NCI-H1417 treated with DMSO at 0.1 percent for 48 hours (cell line): ENCODE data around the gene PACRGL.
A peak's percentile ranks its signal among the peaks of the same experiment; 100 is the strongest.

Experiments used
- DNase-seq: peaks from one replicate; lab custom pipeline; 2025; lab: John Stamatoyannopoulos, UW

The PACRGL gene

DNA sequence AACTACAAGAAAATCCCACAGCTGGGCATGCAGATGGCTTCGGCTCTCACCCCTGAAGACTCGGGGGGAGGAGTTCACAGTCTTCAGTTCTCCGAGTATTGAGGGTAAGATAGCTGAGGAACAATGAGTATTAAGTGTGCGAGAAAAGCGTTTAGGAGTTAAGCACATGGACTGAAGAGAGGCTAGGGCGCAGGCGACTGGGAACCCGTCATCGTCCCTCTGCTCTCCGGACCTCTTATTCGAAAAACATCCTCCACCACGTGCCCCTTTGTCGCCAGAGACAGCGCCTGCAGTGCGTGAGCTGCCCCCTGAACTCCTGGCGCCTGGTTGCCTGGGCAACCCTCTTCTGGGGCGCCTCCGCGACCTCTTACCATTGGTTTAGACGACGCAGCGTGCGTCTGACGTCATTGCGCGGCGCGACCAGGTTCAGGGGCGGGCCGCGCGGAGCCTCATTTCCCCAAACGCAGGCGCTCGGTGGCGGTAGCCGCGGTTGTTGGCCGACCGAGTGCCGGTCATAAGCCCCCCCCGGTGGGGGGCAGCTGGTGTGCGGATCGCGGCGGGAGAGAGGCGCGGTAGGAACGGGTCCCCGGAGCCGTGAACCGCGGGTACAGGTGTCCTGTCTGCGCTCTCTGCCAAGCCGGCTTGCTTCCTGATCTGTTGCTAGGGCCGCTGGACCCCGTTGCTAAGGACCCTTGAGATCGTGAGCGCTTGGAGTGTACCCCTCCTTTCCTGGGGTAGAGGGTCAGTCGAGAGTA is at the start of gene PACRGL:
Gene PACRGL (plus strand): TSS at position 452 of the 755 bp plus-strand sequence. CDS start 4,024 bp downstream, outside the sequence.
- peak; percentile 77 for DNase-seq

DNA sequence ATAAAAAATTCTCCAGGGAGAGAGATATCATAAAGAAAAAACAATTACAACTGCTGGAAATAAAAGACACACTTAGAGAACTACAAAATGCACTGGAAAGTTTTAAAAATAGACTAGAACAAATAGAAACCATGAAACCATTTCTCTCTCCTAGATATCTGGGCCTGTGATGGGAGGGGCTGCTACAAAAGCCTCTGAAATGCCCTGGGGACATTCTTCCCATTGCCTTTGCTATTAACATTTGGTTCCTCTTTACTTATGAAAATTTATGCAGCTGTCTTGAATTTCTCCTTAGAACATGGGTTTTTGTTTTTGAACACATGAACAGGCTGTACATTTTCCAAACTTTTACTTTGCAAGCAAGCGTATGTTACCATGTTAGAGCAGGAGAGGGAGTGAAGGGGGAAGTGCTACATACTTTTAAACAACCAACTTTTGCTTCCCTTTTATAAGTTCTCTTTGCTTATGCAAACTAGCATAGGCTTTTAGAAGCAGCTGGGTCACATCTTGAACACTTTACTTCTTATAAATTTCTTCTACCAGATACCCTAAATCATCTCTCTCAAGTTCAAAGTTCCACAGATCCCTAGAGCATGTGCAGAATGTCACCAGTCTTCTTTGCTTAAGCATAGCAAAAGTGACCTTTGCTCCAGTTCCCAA is 47.9 kb upstream of the PACRGL start:
- no peak for DNase-seq

DNA sequence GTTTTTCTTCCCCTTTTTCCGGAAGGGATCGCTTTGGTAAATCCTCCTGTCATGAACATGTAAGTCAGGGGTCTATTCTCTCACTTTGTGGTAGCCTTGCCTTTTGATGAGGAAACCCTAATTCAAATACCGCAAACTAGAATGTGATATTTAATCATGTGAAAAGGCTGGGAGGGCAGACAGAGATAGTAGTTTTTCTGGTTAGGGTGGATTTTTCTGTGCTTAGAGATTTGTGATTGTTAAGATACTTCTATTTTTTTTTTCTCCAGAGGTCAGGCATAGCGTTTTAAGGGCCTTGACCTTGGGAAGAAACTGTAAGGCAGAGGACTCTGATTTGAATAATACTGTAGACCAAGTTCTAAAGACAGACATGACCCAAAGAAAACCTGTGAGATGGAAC is 41.8 kb upstream of the PACRGL start:
- DNase-seq, result no peak

DNA sequence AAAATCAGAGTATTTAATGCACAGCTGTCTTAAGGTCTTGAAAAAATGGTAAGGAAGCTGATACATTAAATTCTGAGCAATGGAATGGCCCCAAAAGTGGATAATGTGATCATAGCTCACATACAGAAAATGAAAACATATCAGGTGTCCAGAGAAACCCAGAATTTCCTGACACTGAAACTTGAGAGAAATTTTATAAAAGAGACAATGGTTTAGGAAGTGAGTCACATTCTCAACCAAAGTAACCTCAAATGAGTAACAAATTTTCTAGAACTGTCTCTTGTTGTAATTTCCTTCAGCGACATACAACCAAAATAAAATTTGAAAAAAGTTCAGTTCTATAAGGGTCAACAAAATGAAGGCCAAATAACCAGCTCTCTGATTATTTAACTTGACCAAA is 37.4 kb upstream of the PACRGL start:
- no peak for DNase-seq

DNA sequence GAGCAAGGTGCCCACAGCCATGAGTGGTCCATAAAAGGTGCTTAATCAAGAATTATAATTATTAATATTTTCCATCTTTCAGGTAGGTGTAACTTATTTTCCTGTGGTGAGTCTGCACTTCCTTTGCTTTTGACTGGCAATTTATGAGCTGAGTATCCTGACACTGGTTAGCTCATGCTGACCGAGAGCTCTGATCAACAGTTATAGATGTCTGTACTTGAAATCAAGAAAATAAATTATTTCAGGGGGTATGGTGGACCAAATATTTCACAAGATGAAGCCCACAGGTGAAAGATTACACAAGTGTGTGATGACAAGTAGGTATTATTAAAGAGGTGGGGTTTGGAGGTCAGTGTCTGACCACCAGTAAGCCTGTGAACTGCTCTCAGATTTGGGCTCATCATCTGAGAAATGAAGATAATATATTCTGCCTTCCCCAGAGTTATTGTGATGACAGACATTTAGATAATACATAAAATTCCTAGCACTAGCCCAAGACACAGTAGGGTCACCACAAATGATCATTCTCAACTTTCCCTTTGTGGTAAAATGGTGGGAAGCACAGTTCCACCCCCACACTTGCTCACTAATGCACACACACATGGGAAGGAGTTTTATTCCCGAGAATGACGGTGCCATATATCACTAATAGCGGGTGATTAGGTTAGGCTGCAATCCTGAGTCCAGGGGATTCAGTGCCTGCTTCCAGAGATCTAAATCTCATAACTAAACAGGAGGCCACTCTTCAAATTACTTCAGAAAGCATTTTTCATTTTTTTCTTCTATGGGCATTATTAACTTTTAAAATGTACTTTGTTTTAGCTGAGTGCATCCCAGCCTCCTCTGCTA is 34.0 kb upstream of the PACRGL start:
- no peak for DNase-seq

DNA sequence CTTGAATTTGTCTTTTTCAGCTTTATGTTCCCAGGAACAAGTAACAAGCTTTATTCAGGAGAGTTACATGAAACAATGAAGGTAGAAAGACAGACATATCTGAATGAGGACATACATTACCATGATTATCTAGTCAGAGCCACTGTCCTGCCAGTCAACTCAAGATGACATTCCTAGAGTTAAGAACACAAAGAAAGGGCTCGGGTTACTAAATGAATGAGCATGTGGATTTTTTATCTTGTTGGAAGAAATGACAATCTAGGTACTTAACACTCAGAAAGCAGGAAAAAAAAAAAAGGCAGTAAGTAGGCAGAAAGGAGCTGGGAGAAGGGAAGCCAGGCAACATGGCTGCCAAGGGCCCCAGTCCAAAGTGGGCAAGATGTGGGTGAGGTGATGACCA is 28.0 kb upstream of the PACRGL start:
- no peak for DNase-seq

DNA sequence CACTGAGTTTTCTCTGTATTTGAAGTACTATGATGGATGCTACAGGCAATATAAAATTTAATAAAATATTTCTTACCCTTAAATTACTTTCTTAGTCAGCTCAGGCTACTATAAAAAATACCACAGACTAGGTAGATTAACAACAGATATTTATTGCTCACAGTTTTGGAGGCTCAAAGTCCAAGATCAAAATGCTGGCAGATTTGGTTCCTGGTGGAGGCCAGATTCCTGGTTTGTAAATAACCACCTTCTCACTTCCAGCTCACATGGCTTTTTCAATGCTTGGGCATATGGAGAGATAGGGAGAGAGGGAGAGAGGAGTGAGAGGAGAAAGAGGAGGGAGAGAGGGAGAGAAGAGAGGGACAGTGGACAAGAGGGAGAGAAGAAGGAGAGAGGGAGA is 24.5 kb upstream of the PACRGL start:
- DNase-seq, result no peak

DNA sequence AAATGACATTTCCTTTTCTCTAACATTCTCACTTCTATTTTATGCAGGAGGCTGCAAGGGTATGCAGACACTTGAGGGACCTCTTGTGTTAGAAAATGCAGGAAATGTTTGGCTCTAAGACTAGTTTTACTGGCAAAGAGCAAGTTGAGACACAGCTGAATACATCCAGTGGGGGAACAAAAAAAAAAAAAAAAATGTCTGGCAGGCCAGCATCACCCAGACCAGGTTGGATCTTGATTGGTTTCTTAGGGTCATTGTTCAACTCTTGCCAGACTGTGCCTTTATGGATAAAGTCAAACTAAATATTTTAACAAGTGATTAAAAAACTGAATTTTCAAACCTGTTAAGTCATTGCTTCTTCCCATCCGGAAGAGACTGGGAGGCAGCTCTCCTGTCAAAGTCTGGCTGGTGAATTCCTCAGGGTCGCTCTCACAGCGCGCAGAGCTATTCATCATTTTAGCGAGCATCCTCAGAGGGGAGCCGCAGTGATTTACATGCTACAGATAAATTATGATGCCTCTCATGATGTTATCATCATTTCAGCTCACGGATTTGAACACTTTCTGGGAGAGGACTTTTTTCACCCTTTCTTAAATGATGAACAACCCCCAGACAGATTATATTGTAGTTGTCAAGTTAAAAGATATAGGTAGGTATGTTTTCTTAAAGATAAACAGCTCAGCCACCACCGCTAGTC is 23.6 kb upstream of the PACRGL start:
- no peak for DNase-seq

DNA sequence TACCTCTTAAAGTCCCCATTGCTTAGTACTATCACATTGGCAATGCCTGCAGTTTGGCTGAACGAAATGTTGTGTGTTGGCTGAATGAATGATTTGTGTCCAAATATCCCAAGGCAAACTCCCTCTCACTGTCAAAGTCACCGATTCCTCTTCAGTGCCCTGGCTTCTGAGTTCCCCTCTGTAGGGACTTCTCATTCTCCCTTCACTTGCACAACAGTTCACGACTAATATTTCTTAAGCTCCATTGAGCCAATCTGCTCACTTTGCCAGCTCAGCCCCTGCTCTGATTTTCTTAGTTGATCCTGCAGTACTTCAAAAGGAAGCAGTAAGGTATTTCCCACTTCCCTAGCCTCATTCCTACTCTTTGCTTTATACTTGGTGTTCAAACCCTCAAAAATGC is 21.9 kb upstream of the PACRGL start:
- DNase-seq, result no peak

DNA sequence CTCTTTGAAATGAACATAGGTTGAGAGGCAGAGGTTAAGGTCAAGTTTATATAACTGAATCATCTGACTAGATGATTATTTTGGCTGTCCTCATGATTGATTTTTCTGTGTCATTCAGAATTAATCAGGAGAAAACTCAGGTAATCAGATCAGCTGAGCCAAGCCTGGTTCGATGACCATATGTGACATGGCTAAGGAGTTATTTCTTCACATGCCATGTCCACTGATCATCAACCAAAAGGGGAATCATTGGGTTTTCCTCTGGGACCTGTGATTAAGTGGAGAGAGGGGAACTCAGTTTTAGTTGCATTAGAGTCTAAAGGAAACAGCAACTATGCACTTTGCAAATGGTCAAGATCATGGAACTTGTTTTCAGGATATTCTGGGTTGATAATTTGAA is 20.3 kb upstream of the PACRGL start:
- DNase-seq, result no peak

DNA sequence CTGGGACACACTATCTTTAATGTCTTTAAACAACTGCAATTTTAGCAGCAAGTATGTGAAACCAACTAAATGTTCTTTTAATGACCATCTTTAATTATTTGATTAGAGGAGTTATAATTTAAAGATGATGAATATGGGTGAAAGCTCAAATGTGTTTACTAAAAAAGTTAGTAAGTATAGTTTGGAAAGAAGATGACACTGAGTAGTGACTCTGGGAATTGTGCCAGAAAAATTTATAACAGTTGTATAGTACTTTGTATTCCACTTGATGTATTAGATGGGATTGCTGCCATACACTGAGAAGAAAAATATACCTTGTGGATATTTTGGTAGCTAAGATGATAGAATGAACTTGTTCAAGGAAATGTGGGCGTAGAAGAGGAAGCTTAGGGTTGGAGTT is 19.5 kb upstream of the PACRGL start:
- no peak for DNase-seq

DNA sequence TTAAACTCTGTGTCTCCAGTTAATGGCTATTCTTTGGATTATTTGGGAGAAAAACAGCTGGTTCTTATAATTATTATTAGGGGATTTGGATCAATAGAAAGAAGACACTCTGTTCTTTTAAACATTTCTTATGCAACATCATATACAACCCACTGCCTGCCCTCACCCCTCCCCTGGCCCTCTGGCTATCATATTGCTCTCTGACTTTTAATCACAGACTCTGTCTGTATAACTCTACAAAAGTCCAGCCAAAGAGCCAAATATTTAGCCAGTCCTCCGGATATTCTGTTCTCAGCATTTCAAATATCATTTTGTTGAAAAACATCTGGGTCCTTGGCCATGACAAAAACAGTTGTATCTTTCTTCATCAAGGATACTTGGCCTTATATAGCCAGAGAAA is 19.0 kb upstream of the PACRGL start:
- DNase-seq, result no peak

DNA sequence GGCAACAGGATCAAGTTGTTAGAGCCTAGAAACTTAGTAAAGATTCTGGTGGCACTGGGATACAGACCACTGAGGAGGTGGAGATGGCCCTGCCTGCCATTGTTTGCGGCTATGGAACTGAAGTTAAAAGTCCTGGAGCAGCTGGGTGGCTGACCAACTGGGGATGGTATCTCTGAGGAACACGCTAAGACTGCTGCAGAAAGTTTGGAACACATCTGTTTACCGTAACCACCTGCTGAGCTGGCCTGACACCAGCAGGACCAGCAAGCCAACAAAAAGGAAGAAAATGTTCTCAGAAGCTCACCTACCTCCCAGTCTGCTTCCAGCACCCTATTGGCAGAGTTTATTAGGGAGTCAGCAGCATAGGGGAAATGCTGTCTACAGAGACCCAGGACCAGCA is 17.4 kb upstream of the PACRGL start:
- DNase-seq, result no peak

DNA sequence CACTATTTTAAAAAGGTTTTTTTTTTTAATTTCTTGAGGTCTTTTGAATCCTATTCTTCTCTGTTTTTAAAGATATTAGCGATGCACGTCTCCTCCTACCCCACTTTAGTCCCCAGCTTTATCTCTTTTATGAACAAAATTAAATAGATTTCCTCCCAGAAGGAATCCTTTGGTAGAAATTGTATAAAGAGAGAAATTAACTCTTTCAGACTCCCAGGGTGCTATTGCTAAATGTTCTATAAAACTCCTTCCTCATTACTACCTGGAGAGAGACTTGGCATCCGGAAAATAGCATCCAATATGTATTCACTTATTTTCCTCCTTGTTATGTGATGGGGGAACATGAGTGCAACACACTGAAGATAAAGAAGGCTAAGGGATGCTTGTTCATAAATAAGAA is 16.5 kb upstream of the PACRGL start:
- no peak for DNase-seq

DNA sequence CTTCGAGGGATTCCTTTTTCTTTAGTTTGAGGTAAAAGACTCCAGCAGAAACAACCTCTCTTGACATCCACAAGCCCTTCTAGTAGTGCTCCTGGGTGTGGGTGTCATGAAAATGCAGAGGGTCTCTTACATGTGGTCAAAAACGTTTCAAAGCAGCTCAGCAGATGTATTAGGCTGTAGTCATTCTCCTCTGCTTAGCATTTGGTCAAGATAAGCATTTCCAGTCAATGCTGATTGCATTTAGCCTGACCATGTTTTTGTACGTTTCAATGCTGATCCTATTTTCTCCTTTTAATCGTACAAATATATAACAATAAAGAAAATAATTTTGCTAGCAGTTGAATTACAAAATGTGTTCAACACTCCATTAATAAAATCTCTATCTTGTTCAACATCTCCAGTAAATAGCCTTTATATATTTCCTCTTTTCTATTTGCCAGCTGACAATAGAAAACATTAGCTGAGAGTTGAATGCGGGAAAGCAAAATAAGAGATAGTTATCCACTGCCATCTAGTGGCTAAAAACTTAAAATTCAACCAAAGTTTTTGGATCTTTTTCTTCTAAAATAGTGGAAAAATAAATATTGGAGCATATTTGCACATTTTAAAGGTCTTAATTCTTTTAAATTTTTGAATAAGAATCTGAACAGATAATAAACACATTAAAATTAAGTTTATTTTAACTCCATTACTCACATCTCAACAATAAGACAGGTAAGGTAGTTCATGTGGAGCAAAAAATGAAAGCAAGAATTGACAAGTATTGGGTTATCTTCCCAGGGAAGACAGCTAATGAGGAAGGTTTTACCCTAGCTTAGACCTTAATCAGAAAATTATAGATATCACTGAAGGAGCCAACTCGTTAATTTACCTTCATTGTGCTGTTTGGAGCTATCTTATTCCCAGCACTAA is 15.2 kb upstream of the PACRGL start:
- no peak for DNase-seq

DNA sequence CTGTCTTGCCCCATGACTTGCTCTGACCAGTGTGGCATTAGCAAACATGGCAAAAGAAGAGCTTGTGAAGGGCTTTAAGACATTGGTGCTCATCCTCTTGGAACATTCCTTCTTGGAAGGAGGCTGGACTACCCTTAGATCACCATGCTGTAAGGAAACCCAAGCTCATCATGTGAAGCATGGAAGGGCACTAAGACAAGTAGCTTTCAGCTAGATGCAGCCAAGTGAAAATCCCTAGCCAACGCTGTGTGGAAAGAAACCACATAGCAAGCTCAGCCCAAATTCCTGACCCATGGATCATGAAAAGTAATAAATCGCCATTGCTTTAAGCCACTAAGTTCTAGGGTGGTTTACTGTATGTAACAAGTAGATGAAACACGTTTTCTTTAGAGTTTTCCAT is 12.4 kb upstream of the PACRGL start:
- DNase-seq, result no peak

DNA sequence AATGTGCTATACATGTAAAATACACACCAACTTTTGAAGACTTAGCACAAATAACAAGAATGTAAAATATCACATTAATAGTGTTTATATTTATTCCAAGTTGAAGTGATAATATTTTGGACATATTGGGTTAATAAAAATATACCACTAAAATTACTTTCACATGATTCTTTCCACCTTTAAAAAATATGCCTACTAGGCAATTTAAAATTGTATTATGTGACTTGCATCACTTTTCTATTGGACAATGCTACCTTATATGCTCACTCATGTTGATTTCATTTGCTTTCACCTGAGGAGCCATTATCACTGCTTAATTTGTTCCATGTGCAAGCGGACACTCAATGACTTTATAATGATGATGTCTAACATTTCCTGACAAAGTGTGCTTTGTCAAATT is 3.4 kb upstream of the PACRGL start:
- no peak for DNase-seq

DNA sequence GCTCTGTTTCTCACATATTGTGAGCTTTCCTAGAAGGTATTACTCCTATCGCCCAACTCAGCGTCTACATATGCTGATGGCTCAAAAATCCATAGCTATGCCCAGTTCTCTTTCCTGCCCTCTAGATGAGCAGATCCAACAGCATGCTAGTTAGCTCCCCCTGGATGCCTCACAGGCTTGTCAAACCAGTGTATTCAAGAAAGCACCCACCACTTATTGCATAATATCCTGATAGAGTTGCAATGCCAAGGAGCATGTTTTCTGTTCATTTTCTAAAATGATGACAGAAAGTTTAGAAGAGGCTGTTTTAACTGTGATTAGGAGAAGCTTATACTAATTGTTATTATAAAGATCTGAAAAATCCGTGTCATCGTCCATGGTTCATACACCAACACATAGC is 1.9 kb upstream of the PACRGL start:
- DNase-seq, result no peak

DNA sequence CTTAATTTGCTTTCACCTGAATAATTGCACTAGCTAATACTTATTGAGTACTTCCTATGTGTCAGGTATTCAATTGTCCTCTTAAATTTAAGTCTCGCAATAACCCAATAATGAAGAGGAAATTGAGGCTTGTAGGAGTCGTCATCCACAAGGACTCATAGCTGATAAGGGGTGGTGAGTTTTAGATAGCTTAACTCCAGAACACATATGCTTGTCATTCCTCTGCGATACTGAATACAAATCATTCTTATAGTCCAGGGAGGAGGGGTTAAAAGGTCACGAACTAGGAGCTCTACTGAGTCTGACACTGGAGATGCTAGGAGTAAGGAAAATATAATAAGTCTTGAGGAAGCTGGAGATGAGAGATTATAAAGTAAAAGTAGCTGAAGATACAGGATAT is 1.4 kb upstream of the PACRGL start:
- no peak for DNase-seq

DNA sequence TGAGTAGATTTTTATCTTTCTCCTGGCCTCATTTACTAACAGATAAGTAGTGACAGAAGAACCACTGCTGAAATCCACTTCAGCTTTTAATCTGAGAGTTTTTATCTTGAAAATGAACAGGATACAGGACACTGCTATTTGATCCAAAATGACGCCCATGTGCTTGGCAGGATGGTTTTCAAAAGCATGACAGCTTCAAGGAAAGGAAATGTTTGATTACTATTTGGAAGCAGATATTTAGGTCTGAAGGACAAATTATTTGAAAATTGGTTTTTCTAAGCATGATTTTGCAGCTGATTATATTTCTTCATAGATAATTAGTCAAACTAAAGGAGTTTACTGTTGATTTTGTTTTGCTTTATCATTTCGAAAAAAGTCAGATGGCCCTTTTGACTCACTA is 11.1 kb downstream of the PACRGL start:
- no peak for DNase-seq

DNA sequence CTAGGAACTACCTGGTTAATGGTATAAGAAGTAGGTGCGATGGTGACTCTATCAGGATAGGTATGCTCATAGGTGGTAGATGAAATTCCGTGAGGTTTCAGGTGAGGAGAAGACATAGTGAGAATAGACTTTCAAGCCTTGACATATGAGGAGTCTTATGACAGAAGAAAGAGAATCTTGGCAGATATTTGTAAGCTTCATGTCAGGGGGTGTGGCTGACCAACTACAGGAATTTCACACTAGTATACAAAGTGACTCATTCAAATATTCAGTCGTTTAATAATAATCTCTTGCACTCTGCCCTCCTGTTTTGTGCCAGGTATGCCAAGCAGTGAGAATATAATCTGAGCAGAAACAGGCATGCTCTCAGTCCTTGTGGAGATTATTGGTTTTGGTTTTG is 22.8 kb downstream of the PACRGL start:
- DNase-seq, result no peak
